RCC 7860 (cell line): ENCODE measurements around the gene PDZK1IP1.
"Not testable (repeated sequence)": the region's sequence is repeated elsewhere in the genome, so short reads cannot be mapped to it uniquely, and the experiment has no call there.

Source experiments
- DNase-seq: peaks from one replicate; pipeline ENCODE4 v3.0.0-alpha.2; 2015; ENCODE audit warnings: low spot score
- FAIRE-seq: peaks from 2 replicates; lab custom pipeline; 2012; peaks lifted over from hg19 to GRCh38; lab: Jason Lieb, UNC

Gene PDZK1IP1

GRCh38 chr1:47223921-47224675 is 34.3 kb upstream of the PDZK1IP1 start:
- FAIRE-seq (no peak), DNase-seq (no peak)

GRCh38 chr1:47223174-47223920 is 33.5 kb upstream of the PDZK1IP1 start:
- FAIRE-seq (no peak), DNase-seq (no peak)

GRCh38 chr1:47222476-47222875 is 32.6 kb upstream of the PDZK1IP1 start:
- FAIRE-seq, result no peak

GRCh38 chr1:47219590-47220220 is 29.9 kb upstream of the PDZK1IP1 start:
- DNase-seq, result no peak

More at GRCh38 chr1:47222476-47222875, 32.6 kb upstream of the PDZK1IP1 start:
- DNase-seq, result no peak

GRCh38 chr1:47219001-47219400 is 29.2 kb upstream of the PDZK1IP1 start:
- no peak for DNase-seq
- FAIRE-seq, result no peak

More at GRCh38 chr1:47219590-47220220, 29.9 kb upstream of the PDZK1IP1 start:
- no peak for FAIRE-seq

- DNase-seq (no peak), FAIRE-seq (no peak)
Observed at GRCh38 chr1:47216278-47217059, 26.6 kb upstream of the PDZK1IP1 start.

GRCh38 chr1:47215713-47216112 is 25.9 kb upstream of the PDZK1IP1 start:
- DNase-seq (no peak), FAIRE-seq (no peak)

GRCh38 chr1:47214549-47214948 is 24.7 kb upstream of the PDZK1IP1 start:
- DNase-seq, result no peak
- no peak for FAIRE-seq

GRCh38 chr1:47213230-47213963 is 23.6 kb upstream of the PDZK1IP1 start:
- FAIRE-seq, result no peak

GRCh38 chr1:47212636-47213229 is 22.9 kb upstream of the PDZK1IP1 start:
- no peak for DNase-seq
- FAIRE-seq, result no peak

More at GRCh38 chr1:47213230-47213963, 23.6 kb upstream of the PDZK1IP1 start:
- DNase-seq, result no peak

GRCh38 chr1:47211796-47212269 is 22.0 kb upstream of the PDZK1IP1 start:
- DNase-seq (no peak), FAIRE-seq (no peak)

- FAIRE-seq (peak; percentile 68), DNase-seq (peak; percentile 81)
Observed at GRCh38 chr1:47210666-47211065, 20.8 kb upstream of the PDZK1IP1 start.

GRCh38 chr1:47209725-47210325 is 20.0 kb upstream of the PDZK1IP1 start:
- peak; percentile 35 for DNase-seq
- no peak for FAIRE-seq

- no peak for FAIRE-seq
- DNase-seq, result no peak
Observed at GRCh38 chr1:47209091-47209490, 19.3 kb upstream of the PDZK1IP1 start.

- FAIRE-seq (no peak), DNase-seq (no peak)
Observed at GRCh38 chr1:47208374-47208850, 18.6 kb upstream of the PDZK1IP1 start.

- peak; percentile 81 for DNase-seq
- peak; percentile 78 for FAIRE-seq
Observed at GRCh38 chr1:47207803-47208373, 18.1 kb upstream of the PDZK1IP1 start.

- DNase-seq, result no peak
- FAIRE-seq, result no peak
Observed at GRCh38 chr1:47205918-47206317, 16.1 kb upstream of the PDZK1IP1 start.

- not testable (repeated sequence) for DNase-seq, FAIRE-seq
Observed at GRCh38 chr1:47203504-47203903, 13.7 kb upstream of the PDZK1IP1 start.

- no peak for DNase-seq
Observed at GRCh38 chr1:47201179-47201578, 11.3 kb upstream of the PDZK1IP1 start.

More at GRCh38 chr1:47201179-47201578, 11.3 kb upstream of the PDZK1IP1 start:
- no peak for FAIRE-seq
